GM21786 (cell line): ENCODE measurements around the gene SLC48A1.

ENCODE experiments used
- ATAC-seq: cut with Tn5 transposase; IDR thresholded peaks from one replicate; pipeline ENCODE4 v1.9.1; 2021; ENCODE audit not compliant: unreplicated experiment

The SLC48A1 gene

GRCh38 chr12:47773062-47773857, at the start of gene SLC48A1:
SLC48A1 (plus strand) TSS chr12:47773238; CDS start chr12:47773305, 67 bp downstream.
- ATAC-seq: peak; percentile 78

GRCh38 chr12:47725091-47725772, 47.8 kb upstream of the SLC48A1 start, which contains the start of gene ENDOU:
ENDOU (minus strand) TSS chr12:47725490; CDS start chr12:47725413, 77 bp downstream.
- no peak for ATAC-seq

DNA sequence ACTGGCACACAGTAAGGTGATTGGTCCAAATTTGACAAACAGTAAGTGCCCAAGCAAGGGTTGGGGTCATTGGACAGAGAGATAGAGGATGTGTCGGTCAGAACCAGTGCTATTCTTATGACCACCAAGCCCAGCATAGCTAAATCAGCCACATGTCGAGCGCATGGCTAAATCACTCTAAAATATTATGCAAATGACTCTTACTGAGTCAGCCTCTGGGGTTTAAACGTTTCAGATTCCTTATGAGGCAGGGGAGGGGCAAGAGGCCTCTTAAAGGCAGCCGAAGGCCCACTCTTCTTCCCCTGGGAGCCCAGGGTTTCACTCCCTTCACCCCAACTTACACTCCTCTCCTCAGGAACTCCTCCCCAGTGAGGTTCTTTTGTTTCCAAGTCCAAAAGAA, 47.1 kb upstream of the SLC48A1 start:
- ATAC-seq: peak; percentile 84

DNA sequence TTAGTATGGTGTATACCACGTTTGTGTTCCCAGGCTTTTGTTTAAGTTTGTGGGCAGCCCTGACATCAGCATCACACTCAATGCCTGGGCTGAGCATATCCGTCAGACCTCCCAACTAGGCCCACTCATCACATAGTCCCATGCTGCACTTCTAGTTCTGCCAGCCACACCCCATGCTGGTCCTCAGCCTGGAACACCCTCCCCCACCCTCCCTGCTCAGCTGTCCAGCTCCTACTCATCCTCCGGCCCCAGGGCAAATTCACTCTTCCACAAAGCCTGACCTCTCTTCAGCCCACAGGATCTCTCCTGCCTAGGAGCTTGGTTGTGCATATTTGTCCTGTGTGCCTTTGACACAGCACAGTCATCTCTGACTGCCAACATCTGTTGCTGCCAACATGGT, 43.8 kb upstream of the SLC48A1 start:
- ATAC-seq: no peak

DNA sequence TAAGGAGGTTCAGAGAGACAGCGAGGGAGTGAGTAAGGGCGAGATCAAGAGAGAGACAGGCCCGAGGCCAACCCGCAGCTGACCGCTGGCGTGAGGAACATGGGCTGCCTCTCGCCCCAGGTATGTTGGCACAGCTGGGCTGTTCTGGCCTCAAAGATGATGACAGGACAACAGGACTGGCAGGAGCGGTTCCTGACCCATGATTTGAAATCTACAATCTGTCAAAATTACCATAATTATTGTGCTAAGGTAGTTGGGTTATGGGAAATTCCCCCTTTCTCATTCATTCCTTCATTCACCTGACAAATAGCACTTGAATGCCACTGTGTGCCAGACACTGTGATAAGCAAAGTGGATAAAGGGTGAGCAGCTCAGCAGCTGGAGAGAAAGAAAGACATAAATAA, 42.7 kb upstream of the SLC48A1 start:
- no peak for ATAC-seq

DNA sequence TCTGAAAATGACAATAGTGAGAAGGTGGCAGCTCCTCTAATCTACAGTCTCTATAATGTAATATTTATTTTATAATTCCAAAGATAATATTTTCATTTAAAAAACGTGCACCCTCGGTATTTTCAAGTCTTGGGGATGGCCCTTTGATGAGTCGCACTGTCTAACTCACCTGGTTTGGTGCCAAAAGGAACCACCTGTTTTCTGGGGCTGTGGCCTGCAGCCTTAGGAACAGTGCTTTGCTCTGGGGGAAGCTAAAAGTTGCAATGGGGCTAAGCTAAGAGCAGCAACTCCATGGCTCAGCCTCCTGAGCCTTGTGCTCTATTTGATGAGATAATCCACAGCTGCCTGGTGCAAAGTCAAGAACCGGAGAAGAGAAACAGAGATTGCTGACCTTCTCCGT, 41.3 kb upstream of the SLC48A1 start:
- no peak for ATAC-seq

DNA sequence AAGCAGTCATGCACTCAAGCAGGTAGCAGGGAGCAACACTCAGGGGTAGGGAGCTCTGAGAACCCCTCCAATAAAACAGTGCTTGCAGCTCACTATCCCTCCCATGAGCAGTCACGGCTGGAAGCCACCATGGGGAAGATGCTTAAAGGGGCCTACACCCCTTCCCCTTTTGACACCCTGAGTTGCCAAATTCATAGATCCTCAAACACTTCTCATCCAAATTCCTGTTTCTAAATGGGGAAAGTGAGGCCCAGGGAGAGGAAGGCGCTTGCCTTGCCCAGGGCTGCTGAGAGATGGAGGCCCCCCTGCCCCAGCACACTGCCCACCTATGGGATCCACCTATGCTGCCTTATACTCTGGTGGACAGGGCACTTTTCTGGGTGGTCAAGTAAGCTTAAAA, 40.5 kb upstream of the SLC48A1 start:
- ATAC-seq: no peak

GRCh38 chr12:47733142-47733541, 39.9 kb upstream of the SLC48A1 start:
- no peak for ATAC-seq

- ATAC-seq: no peak
Measured at GRCh38 chr12:47734725-47735480, 38.1 kb upstream of the SLC48A1 start.

DNA sequence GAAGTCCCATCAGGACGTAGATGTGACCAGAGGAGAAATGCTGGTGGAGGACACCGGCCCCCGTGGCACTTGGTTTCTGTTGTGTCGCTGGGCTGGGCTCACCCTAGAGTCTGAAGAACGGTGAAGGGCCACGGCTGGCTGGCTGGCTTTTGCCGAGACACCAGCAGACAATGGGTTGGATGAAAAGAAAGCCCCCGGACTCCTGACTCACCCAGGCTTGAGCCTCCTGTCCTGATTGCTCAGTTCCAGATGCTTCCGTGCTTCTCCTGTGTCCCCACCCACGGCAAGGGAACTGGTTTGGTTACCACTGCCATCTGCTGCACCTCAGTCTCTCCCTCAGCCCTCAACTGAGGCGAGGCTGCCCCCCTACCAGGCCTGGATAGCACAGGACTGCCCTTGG, 37.4 kb upstream of the SLC48A1 start:
- ATAC-seq: no peak

DNA sequence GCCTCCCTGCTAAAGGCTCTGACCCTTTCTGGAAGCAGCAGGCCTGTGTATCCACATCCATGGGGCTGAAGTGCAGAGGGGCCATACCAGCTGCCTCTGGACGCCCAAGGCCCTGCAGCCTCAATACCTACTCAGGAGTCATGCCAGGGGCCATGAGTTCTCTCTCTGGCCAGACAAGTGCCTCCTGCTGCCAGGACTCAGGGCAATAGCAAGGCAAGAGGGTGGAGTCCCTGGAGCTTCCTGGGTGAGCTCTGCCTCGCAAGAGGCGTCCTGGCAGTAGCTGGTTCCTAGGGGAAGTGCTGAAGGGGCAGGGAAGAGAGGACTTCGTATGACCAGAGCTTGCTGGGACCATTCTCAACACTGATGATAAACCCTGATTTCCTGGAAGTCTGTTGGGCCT, 36.8 kb upstream of the SLC48A1 start:
- no peak for ATAC-seq

DNA sequence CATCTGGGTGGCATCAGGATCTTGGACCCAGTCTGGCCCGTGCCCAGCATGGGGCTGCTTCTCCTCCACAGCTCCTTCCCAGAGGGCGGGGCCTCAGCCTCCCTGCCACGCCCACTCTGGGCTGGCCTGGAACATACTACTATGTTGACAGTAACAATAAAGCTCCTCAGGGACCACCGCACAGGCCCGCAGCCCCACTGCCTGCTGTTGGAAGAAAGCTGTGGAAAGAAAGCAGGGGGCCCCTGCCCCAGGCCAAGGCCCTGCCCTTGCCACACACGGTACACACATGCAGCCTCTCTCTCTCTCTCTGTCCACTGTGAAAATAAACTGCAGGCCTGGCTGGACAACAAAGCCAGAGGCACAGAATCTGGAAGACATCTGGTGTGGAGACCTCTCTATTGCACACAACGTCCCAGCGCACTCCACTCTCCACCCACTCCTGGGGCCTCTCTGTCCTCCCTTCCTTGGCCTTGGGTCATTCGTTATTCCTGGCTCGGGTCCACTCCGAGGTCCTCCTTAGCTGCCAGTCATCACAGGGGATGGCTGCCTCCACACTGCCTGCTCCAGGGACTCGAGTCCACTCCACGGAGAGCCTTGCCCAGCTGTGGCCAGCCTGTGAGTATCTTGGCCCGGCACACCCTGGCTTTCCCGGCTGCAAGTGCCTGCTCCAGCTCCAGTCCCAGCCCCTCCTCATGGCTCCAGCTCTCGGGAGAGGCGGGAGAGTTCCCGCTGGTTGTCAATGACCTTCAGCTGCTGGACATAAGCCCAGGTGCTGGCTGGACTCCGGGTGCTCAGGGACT, 36.0 kb upstream of the SLC48A1 start:
- no peak for ATAC-seq

DNA sequence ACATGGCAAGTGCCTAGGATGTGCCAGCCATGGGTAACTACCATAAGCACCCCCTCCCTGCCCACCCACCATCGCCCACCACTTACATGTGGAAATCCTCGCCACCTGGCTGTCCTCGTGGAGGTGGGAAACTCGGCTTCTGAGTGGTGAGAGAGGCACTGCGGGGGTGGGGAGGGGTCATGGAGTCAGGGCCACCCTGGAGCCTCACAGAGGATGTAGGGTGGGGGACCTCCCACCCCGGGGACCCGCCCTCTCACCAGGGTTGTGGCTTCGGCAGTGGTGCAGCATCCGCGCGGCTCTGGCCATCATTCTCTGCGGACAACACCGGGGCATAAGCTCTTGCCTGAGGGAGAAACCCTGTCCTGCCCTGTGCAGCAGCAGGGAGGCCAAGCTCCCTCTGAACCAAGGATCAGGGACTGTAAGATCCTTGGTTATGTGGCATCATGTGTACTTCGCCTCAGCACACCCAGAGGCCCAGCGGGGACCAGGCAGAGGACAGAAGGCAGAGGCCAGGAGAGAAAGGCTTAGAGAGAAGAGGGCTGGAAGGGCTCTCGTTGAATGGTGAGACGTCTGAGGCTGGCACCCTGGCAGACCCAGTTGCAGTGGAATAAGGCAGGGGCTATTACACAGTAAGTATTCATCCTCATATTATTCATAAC, 35.0 kb upstream of the SLC48A1 start:
- no peak for ATAC-seq

DNA sequence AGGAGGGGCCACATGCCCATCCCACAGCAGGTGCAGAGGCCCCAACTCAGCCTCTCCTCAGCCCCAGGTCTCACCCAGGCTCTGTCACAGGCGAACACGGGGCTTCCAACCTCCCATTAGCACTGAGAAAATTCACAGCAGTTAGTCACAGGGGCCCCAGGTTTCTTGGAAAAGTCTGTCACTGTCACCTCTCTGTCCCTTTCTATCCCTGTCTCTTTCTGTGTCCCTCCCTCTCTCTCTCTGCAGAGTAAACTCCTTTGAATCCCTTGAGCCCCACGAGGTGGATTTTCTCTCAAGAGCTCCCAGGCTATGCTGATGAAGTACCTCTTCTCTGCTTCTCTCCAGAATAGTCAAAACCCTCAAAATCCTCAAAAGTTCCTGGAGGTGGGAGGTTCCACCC, 33.7 kb upstream of the SLC48A1 start:
- no peak for ATAC-seq

DNA sequence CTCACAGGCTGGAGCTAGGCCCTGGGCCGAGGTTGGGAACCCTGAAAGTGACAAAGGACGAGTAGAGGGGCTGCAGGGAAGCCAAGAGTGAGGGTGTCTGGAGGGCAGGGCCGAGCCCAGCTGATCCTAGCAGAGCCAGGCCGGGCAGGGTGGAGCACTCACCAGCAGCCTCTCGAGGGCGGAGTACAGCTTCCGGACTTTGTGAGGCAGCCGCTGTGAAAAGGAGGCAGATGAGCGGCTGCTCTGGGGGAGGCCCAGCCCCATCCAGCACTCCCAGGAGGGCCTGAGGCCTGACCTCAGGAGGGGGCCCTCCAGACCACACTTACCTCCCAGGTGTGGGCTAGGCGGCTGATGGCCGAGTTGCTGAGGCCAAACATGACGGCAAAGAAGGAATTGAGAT, 33.1 kb upstream of the SLC48A1 start:
- peak; percentile 56 for ATAC-seq

- ATAC-seq: peak; percentile 56
Measured at GRCh38 chr12:47740606-47741339, 32.3 kb upstream of the SLC48A1 start.

DNA sequence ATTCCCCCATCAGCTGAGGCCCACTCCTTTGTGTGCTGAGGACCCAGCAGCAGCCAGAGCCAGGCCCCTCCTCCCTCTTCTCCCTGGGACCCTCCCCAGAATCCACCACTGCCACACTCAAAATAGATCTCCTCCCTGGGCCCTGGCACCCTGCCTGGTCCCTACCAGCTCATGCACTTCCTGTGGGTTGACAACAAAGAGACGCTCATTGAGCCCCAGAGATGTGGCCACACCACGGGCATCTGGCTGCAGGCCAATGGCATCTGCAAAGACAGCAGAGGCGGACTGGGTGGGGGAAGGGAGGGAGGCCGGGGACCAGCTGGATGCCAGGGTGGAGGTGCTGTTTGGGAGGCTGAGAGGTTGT, 31.7 kb upstream of the SLC48A1 start:
- ATAC-seq: peak; percentile 45

DNA sequence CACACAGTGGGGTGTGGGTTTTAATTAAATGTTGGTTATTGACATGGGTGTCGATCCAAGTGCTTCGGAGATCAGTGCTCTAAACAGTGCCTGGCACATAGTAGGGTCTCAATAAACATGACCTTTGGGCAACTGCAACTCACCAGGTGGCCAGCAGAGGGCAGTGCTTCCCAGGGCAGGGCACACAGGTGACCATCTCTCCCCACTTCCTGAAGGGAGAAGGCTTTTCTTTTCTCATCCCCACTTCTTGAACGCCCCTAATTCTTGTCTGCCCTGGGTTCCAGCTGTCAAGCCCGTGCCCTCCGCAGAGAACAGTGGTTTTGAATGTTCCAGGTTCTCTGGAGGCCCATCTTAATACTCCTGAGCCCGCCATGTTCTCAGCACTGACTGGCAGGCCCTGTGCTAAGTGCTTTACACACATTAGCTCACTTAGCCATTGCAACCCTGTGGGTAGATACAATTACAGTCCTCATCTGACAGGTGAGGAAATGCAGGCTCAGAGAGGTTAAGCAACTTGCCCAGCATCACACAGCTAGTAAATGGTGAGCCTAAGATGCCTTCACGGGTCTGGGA, 30.7 kb upstream of the SLC48A1 start:
- no peak for ATAC-seq

GRCh38 chr12:47743311-47743860, 29.7 kb upstream of the SLC48A1 start:
- no peak for ATAC-seq
